GM12878 (cell line): Measurements from ENCODE around the gene PEMT. TPM values are rescaled to one million over a fixed set of nuclear protein-coding genes. Genes with fewer than 3 reads are reported as not detected.

ENCODE experiments used
- ATAC-seq: fragments of 200-7000 bp; cut with Tn5 transposase; 3 replicates; pipeline ENCODE4 v1.9.1; 2020; ENCODE audit warnings: mild to moderate bottlenecking, moderate library complexity
- BruUV-seq: library from RNA; stranded (reverse); fragments of 400-500 nt; replicated peaks from 2 replicates; lab custom pipeline; 2021; lab: Mats Ljungman, UMichigan
- CTCF ChIA-PET: fragments of 300-600 bp; sonication (Branson Sonifier 250); formaldehyde crosslinking; extraction: SDS; loops from one replicate; lab custom pipeline; 2021; ENCODE audit warnings: inconsistent platforms; lab: Yijun Ruan, JAX
- POLR2A ChIA-PET: fragments of 350-600 bp; formaldehyde crosslinking; extraction: SDS; loops from one replicate; lab custom pipeline; 2021; ENCODE audit warnings: inconsistent platforms; lab: Charles Lee
- RAD21 ChIA-PET: fragments of 300-600 bp; sonication (Branson Sonifier 250); formaldehyde crosslinking; loops from one replicate; lab custom pipeline; 2023; ENCODE audit warnings: antibody characterized with exemption; ENCODE audit not compliant: unreplicated experiment; lab: Charles Lee
- SMC1A ChIA-PET: fragments of 300-600 bp; sonication (Branson Sonifier 250); formaldehyde crosslinking; loops from one replicate; lab custom pipeline; 2023; ENCODE audit not compliant: unreplicated experiment, uncharacterized antibody; lab: Charles Lee
- DNase-seq: peaks from one replicate; pipeline ENCODE4 v3.0.0-alpha.2; 2011; ENCODE audit warnings: low read depth, low spot score
- FAIRE-seq: peaks from 3 replicates; lab custom pipeline; 2011; peaks lifted over from hg19 to GRCh38; lab: Jason Lieb, UNC
- H2AFZ ChIP-seq: 2 replicates; pipeline ENCODE4 v1.6.0; 2011; ENCODE audit warnings: low read depth, low read length, control low read depth; ENCODE audit not compliant: control insufficient read depth
- H3K27ac ChIP-seq: 2 replicates; pipeline ENCODE4 v1.5.1; 2011; ENCODE audit warnings: control low read depth; ENCODE audit not compliant: control insufficient read depth, insufficient read depth
- H3K27me3 ChIP-seq, 2 experiments: replicated peaks in 1 of 2; 2 replicates each; pipeline versions ENCODE4 v1.6.0 to v1.6.1; 2011; ENCODE audit warnings: low read length in 1 of 2; ENCODE audit not compliant: control insufficient read depth in 2 of 2, insufficient read depth in 2 of 2
- H3K36me3 ChIP-seq, 2 experiments: 2 replicates each; pipeline ENCODE4 v1.5.1; 2011; ENCODE audit warnings: low read length in 1 of 2; ENCODE audit not compliant: control insufficient read depth in 2 of 2, insufficient read depth in 2 of 2
- H3K4me1 ChIP-seq: 2 replicates; pipeline ENCODE4 v1.6.1; 2011; ENCODE audit warnings: mild to moderate bottlenecking, low read length, moderate library complexity, mixed read lengths; ENCODE audit not compliant: control insufficient read depth, insufficient read depth
- H3K4me2 ChIP-seq: 2 replicates; pipeline ENCODE4 v1.6.0; 2011; ENCODE audit warnings: control low read depth; ENCODE audit not compliant: control insufficient read depth, insufficient read depth
- H3K4me3 ChIP-seq: fragments of 200-600 bp; sonication (generic); 2 replicates; pipeline ENCODE4 v1.5.1; 2016
- H3K79me2 ChIP-seq: 2 replicates; pipeline ENCODE4 v1.6.0; 2011; ENCODE audit warnings: low read length; ENCODE audit not compliant: control insufficient read depth, insufficient read depth
- H3K9ac ChIP-seq: 2 replicates; pipeline ENCODE4 v1.8.0; 2011; ENCODE audit warnings: low read length, control low read depth, mixed read lengths; ENCODE audit not compliant: control insufficient read depth, insufficient read depth
- H3K9me3 ChIP-seq: replicated peaks from 3 replicates; pipeline ENCODE4 v1.5.1; 2011; ENCODE audit warnings: mild to moderate bottlenecking, low read length; ENCODE audit not compliant: control insufficient read depth, insufficient read depth
- H4K20me1 ChIP-seq: 2 replicates; pipeline ENCODE4 v1.6.0; 2011; ENCODE audit not compliant: control insufficient read depth, insufficient read depth
- CUX1 ChIP-seq: IDR thresholded peaks from 2 replicates; pipeline ENCODE4 v1.6.1; 2012; ENCODE audit warnings: improper control_type of control experiment, low read depth, low read length; ENCODE audit not compliant: insufficient replicate concordance
- FOS ChIP-seq: IDR thresholded peaks from 3 replicates; pipeline ENCODE4 v1.6.1; 2011; ENCODE audit warnings: borderline replicate concordance; ENCODE audit not compliant: insufficient read length; ENCODE audit errors: extremely low read depth
- MEF2B ChIP-seq: fragments of 450-650 bp; IDR thresholded peaks from 2 replicates; pipeline ENCODE4 v1.6.1; 2018; ENCODE audit warnings: mild to moderate bottlenecking, moderate library complexity; ENCODE audit not compliant: partially characterized antibody, poor library complexity, severe bottlenecking
- MLLT1 ChIP-seq: fragments of 450-650 bp; IDR thresholded peaks from 2 replicates; pipeline ENCODE4 v1.6.1; 2016; ENCODE audit warnings: mild to moderate bottlenecking
- MYC ChIP-seq: IDR thresholded peaks from 2 replicates; pipeline ENCODE4 v1.6.1; 2011; ENCODE audit warnings: mild to moderate bottlenecking, low read length, moderate library complexity, inconsistent platforms; ENCODE audit not compliant: insufficient read depth, insufficient replicate concordance, insufficient read length, severe bottlenecking
- NR2F1 ChIP-seq: fragments of 450-650 bp; conservative IDR thresholded peaks from 2 replicates; pipeline ENCODE4 v1.6.1; 2017; ENCODE audit warnings: mild to moderate bottlenecking
- PBX3 ChIP-seq: IDR thresholded peaks from 2 replicates; pipeline ENCODE4 v1.6.1; 2011; ENCODE audit warnings: mild to moderate bottlenecking, low read depth, low read length, moderate library complexity; ENCODE audit not compliant: insufficient replicate concordance
- SKIL ChIP-seq: fragments of 450-650 bp; IDR thresholded peaks from 2 replicates; pipeline ENCODE4 v1.6.1; 2017; ENCODE audit warnings: mild to moderate bottlenecking, low read depth, inconsistent platforms; ENCODE audit not compliant: poor library complexity, severe bottlenecking
- ZNF207 ChIP-seq: fragments of 450-650 bp; IDR thresholded peaks from 2 replicates; pipeline ENCODE4 v1.6.1; 2014; ENCODE audit warnings: antibody characterized with exemption, mild to moderate bottlenecking, borderline replicate concordance
- WGBS: methylation state at CpG from one replicate; pipeline ENCODE4 v1.1.6; 2016; ENCODE audit warnings: low lambda C conversion rate; ENCODE audit not compliant: insufficient replicate concordance, insufficient coverage; ENCODE audit errors: missing lambda C conversion rate; 5-methylcytosine and 5-hydroxymethylcytosine counted together
- in situ Hi-C: fragments of 300-500 bp; cut with MboI; formaldehyde crosslinking; loops from 9 replicates; pipeline ENCODE4 v1.14.3; 2018; ENCODE audit warnings: mixed read lengths
- intact Hi-C: fragments of 100-400 bp; cut with micrococcal nuclease; formaldehyde crosslinking; loops from one replicate; pipeline ENCODE4 v1.14.2; 2022; ENCODE audit not compliant: unreplicated experiment
- polyA plus RNA-seq, 11 experiments: library from polyadenylated mRNA; depleted of rRNA in 4 of 11; unstranded in 6 of 11; stranded (reverse) in 5 of 11; fragments of >200 nt; fragmentation: Nextera tagmentation in 4 of 11; fragmentation: Illumina TruSeq in 1 of 11; extraction: Ambion mirVana in 4 of 11; extraction: Trizol in 1 of 11; gene quantifications; 1 replicate in 1 of 11; 2 replicates in 10 of 11; pipeline versions ENCODE4 v1.2.1 to v1.2.3, GENCODE V29; 2011 to 2016; ENCODE audit warnings: inconsistent platforms in 2 of 11, missing spikeins in 2 of 11, low read depth in 1 of 11
- total RNA-seq, 4 experiments: library from RNA; depleted of rRNA in 3 of 4; stranded (reverse); fragments of >200 nt in 3 of 4; fragmentation: Illumina TruSeq in 1 of 4; extraction: Trizol in 1 of 4; gene quantifications; 2 replicates each; pipeline versions ENCODE4 v1.2.1 to v1.2.3, GENCODE V29; 2013 to 2021
- TF ChIP-seq, protein P1 (sequence below): IDR thresholded peaks from 2 replicates; pipeline ENCODE4 v1.6.1; 2012; ENCODE audit warnings: low read length, inconsistent platforms

PEMT gene
- total and polyA plus RNA-seq, 10 of the 15 experiments (the other 5 are each of a cell fraction or from before 2014, with no cell fraction given) = 2.8 to 44.7 (median 25.4) TPM

GRCh38 chr17:17491546-17491988 lies 99.9 kb downstream of the PEMT start:
- RAD21 ChIA-PET = no interaction called here
- ATAC-seq = no peak
- Histone ChIP-seq H3K4me3 (no peak overlapping the region), H3K79me2 (no peaks in the 10 kb centered on the region), H3K9ac (no peak overlapping the region), H3K27ac (no peak overlapping the region), H3K4me1 (peaks cover 4% of the 10 kb centered on the region; the same call in 1 of the 2 replicates), H3K4me2 (no peak overlapping the region), H3K27me3 (peaks cover 0 to 10% of the 10 kb centered on the region in 2 experiments; a peak in 3 of 4 replicates), H3K9me3 (no peaks in the 10 kb centered on the region), H4K20me1 (0 out of 2 replicates have a peak, but pooled peaks cover 3% of the 10 kb centered on the region), H3K36me3 (peaks cover 5 to 6% of the 10 kb centered on the region in 2 experiments; a peak in 1 of 4 replicates), H2AFZ (no peak overlapping the region)
- in situ Hi-C loops (no loop called here), intact Hi-C loops (no loop called here)
- TF ChIP-seq PBX3 (no peak), FOS (no peak), ZNF207 (no peak), CUX1 (no peak), MEF2B (no peak), SKIL (no peak), NR2F1 (no peak), MYC (no peak), MLLT1 (no peak)
- TF ChIP-seq, protein P1, sequence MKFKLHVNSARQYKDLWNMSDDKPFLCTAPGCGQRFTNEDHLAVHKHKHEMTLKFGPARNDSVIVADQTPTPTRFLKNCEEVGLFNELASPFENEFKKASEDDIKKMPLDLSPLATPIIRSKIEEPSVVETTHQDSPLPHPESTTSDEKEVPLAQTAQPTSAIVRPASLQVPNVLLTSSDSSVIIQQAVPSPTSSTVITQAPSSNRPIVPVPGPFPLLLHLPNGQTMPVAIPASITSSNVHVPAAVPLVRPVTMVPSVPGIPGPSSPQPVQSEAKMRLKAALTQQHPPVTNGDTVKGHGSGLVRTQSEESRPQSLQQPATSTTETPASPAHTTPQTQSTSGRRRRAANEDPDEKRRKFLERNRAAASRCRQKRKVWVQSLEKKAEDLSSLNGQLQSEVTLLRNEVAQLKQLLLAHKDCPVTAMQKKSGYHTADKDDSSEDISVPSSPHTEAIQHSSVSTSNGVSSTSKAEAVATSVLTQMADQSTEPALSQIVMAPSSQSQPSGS = no peak
- 81% methylated on average over 17 of the region's 17 CpGs for WGBS
- BruUV-seq = no TSS peak
- POLR2A ChIA-PET = no interaction called here
- SMC1A ChIA-PET = no interaction called here
- CTCF ChIA-PET = interaction anchor here (1.0 to 1.5 kb wide), 2 partner anchors 137 to 428 kb away, joined by 3 to 6 read pairs; no protein-coding TSS in a partner anchor
- DNase-seq = no peak
- FAIRE-seq = no peak
